ENCODE results near the gene MED9. TPM values are rescaled to one million over a fixed set of nuclear protein-coding genes. Genes with fewer than 3 reads are reported as not detected.

MED9 gene
- polyA plus RNA-seq, 1 experiment, result 11.7 TPM

- H3K4me3 ChIP-seq (ENCODE audit: low read depth, low read length), result no peak overlapping the region
- no peak for DNase-seq (ENCODE audit: low read depth)
- POLR2A ChIA-PET, result no interaction called here
- no peak for TF ChIP-seq CTCF (IDR thresholded peaks at IDR 0.05; ENCODE audit: insufficient read depth, low read depth, low read length)
- CTCF ChIA-PET, result interaction anchor here (1.1 to 5.6 kb wide), 16 partner anchors 13 to 143 kb away, joined by 3 to 149 read pairs (median 13); no protein-coding TSS in a partner anchor
- H3K27me3 ChIP-seq (ENCODE audit: control insufficient read depth, insufficient read depth, low read length), result no peaks in the 10 kb centered on the region
- H3K36me3 ChIP-seq (ENCODE audit: control insufficient read depth, insufficient read depth, low read length), result no peaks in the 10 kb centered on the region
Observed at GRCh38 chr17:17497845-17498520, 21.2 kb downstream of the MED9 start.

- H3K36me3 ChIP-seq (ENCODE audit: control insufficient read depth, insufficient read depth, low read length), result no peaks in the 10 kb centered on the region
- POLR2A ChIA-PET, result no interaction called here
- no peak for DNase-seq (ENCODE audit: low read depth)
- CTCF ChIA-PET, result interaction anchor here (1.1 to 5.6 kb wide), 4 partner anchors 70 to 115 kb away, joined by 3 to 149 read pairs (median 24); no protein-coding TSS in a partner anchor
- TF ChIP-seq CTCF (IDR thresholded peaks at IDR 0.05; ENCODE audit: insufficient read depth, low read depth, low read length), result no peak
- H3K4me3 ChIP-seq (ENCODE audit: low read depth, low read length), result no peak overlapping the region
- H3K27me3 ChIP-seq (ENCODE audit: control insufficient read depth, insufficient read depth, low read length), result no peaks in the 10 kb centered on the region
Observed at GRCh38 chr17:17498606-17499301, 22.0 kb downstream of the MED9 start.

- H3K27me3 ChIP-seq (ENCODE audit: control insufficient read depth, insufficient read depth, low read length), result no peaks in the 10 kb centered on the region
- POLR2A ChIA-PET, result no interaction called here
- no peak for DNase-seq (ENCODE audit: low read depth)
- TF ChIP-seq CTCF (IDR thresholded peaks at IDR 0.05; ENCODE audit: insufficient read depth, low read depth, low read length), result no peak
- CTCF ChIA-PET, result interaction anchor here (2.6 to 4.5 kb wide), 3 partner anchors 69 to 144 kb away, joined by 10 to 37 read pairs (median 11); no protein-coding TSS in a partner anchor
- H3K4me3 ChIP-seq (ENCODE audit: low read depth, low read length), result no peak overlapping the region
- no peaks in the 10 kb centered on the region for H3K36me3 ChIP-seq (ENCODE audit: control insufficient read depth, insufficient read depth, low read length)
Observed at GRCh38 chr17:17499402-17500145, 22.8 kb downstream of the MED9 start.

- H3K27me3 ChIP-seq (ENCODE audit: control insufficient read depth, insufficient read depth, low read length), result no peaks in the 10 kb centered on the region
- POLR2A ChIA-PET, result no interaction called here
- CTCF ChIA-PET, result interaction anchor here (1.8 to 3.1 kb wide), 3 partner anchors 11 to 145 kb away, joined by 4 to 11 read pairs (median 10); no protein-coding TSS in a partner anchor
- no peak overlapping the region for H3K4me3 ChIP-seq (ENCODE audit: low read depth, low read length)
- no peaks in the 10 kb centered on the region for H3K36me3 ChIP-seq (ENCODE audit: control insufficient read depth, insufficient read depth, low read length)
- TF ChIP-seq CTCF (IDR thresholded peaks at IDR 0.05; ENCODE audit: insufficient read depth, low read depth, low read length), result no peak
- no peak for DNase-seq (ENCODE audit: low read depth)
Observed at GRCh38 chr17:17500999-17501605, 24.3 kb downstream of the MED9 start.

Data from BJ (cell line).